GM23248 (cell line): ENCODE data around the gene MOK.

Experiments used
- EZH2 ChIP-seq: fragments of 200-600 bp; sonication (generic); IDR thresholded peaks from 2 replicates; pipeline ENCODE4 v1.6.1; 2018; ENCODE audit warnings: antibody characterized with exemption, mild to moderate bottlenecking; ENCODE audit not compliant: insufficient read depth, poor library complexity, severe bottlenecking
- EZH2phosphoT487 ChIP-seq: fragments of 200-600 bp; sonication (generic); IDR thresholded peaks from 2 replicates; pipeline ENCODE4 v1.6.1; 2018; ENCODE audit warnings: antibody characterized with exemption, moderate library complexity, mild to moderate bottlenecking, low read depth; ENCODE audit not compliant: insufficient read depth

GRCh38 chr14:102182190-102182589 lies 122.8 kb downstream of the MOK start:
- no peak for TF ChIP-seq EZH2phosphoT487
- no peak for TF ChIP-seq EZH2
